ENCODE results near the gene EEF1AKMT1.

Gene EEF1AKMT1

GRCh38 chr13:20715330-20715712 is 58.4 kb downstream of the EEF1AKMT1 start:
- TF ChIP-seq POLR2AphosphoS5 (IDR thresholded peaks at IDR 0.05; ENCODE audit: low read depth, low read length) (no peak), PAX5 (IDR thresholded peaks at IDR 0.05; ENCODE audit: insufficient read depth, low read length, severe bottlenecking) (no peak), POU2F2 (IDR thresholded peaks at IDR 0.05; ENCODE audit: low read depth, low read length) (no peak), TAF1 (IDR thresholded peaks at IDR 0.05; ENCODE audit: low read depth, low read length) (no peak), POLR2A (IDR thresholded peaks at IDR 0.05; ENCODE audit: low read depth, low read length) (no peak), SPI1 (IDR thresholded peaks at IDR 0.05; ENCODE audit: low read depth, low read length) (no peak)
- FAIRE-seq (no peak), DNase-seq (ENCODE audit: insufficient read length, low spot score) (no peak)

- DNase-seq (ENCODE audit: insufficient read length, low spot score) (no peak), FAIRE-seq (no peak)
- TF ChIP-seq POLR2AphosphoS5 (IDR thresholded peaks at IDR 0.05; ENCODE audit: low read depth, low read length) (no peak), POU2F2 (IDR thresholded peaks at IDR 0.05; ENCODE audit: low read depth, low read length) (no peak), TAF1 (IDR thresholded peaks at IDR 0.05; ENCODE audit: low read depth, low read length) (no peak), PAX5 (IDR thresholded peaks at IDR 0.05; ENCODE audit: insufficient read depth, low read length, severe bottlenecking) (no peak), SPI1 (IDR thresholded peaks at IDR 0.05; ENCODE audit: low read depth, low read length) (no peak), POLR2A (IDR thresholded peaks at IDR 0.05; ENCODE audit: low read depth, low read length) (no peak)
Observed at GRCh38 chr13:20714563-20715329, 59.0 kb downstream of the EEF1AKMT1 start.

DNA sequence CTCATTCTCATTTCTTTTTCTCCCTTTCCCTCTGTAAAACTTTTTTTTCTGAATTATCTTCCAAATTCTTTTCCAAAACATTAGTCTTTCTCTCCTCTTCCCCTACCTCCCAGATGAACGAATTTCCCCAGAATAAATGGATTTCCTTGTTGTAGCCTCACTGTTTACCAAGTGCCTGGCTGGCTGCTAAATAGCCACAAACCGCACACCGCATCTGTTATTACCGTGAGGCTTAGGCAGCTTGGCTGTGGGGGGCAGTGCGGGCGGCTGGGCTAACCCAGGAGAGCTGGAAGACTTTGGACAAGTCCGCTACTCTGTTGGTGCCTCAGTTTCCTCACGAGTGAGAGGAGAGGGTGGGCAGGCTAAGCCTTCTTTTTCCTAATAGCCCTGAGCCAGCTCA is 59.6 kb downstream of the EEF1AKMT1 start:
- FAIRE-seq = no peak

DNA sequence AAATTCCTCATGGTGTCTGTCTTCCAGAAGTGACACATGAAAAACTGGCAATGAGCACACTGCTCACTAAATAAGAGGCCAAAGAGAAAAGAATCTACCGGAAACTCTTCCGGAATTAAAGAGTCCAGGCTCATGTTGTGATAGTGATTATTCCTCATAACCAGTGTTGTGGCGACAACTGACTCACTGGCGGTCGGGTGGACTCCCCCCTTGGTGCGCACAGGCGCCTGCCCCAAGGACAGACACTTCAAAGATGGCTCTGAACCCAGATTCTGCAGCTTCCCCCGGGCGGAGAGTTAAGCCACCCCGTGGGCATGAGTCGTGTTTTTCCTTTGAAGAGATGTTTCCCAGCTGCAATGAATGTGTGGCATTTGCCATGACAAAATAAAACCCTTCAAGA is 60.0 kb downstream of the EEF1AKMT1 start:
- FAIRE-seq = no peak
- no peak for DNase-seq (ENCODE audit: insufficient read length, low spot score)
- no peak for TF ChIP-seq POLR2A (IDR thresholded peaks at IDR 0.05; ENCODE audit: low read depth, low read length)
- no peak for TF ChIP-seq POLR2AphosphoS5 (IDR thresholded peaks at IDR 0.05; ENCODE audit: low read depth, low read length)
- no peak for TF ChIP-seq PAX5 (IDR thresholded peaks at IDR 0.05; ENCODE audit: insufficient read depth, low read length, severe bottlenecking)
- no peak for TF ChIP-seq POU2F2 (IDR thresholded peaks at IDR 0.05; ENCODE audit: low read depth, low read length)
- TF ChIP-seq SPI1 (IDR thresholded peaks at IDR 0.05; ENCODE audit: low read depth, low read length) = no peak
- TF ChIP-seq TAF1 (IDR thresholded peaks at IDR 0.05; ENCODE audit: low read depth, low read length) = no peak

More for the DNA sequence above, 59.6 kb downstream of the EEF1AKMT1 start:
- DNase-seq (ENCODE audit: insufficient read length, low spot score) = no peak
- TF ChIP-seq SPI1 (IDR thresholded peaks at IDR 0.05; ENCODE audit: low read depth, low read length) = no peak
- TF ChIP-seq POLR2A (IDR thresholded peaks at IDR 0.05; ENCODE audit: low read depth, low read length) = no peak
- TF ChIP-seq PAX5 (IDR thresholded peaks at IDR 0.05; ENCODE audit: insufficient read depth, low read length, severe bottlenecking) = no peak

GRCh38 chr13:20713014-20713376 is 60.8 kb downstream of the EEF1AKMT1 start:
- TF ChIP-seq POLR2A (IDR thresholded peaks at IDR 0.05; ENCODE audit: low read depth, low read length) (no peak), SPI1 (IDR thresholded peaks at IDR 0.05; ENCODE audit: low read depth, low read length) (no peak), POLR2AphosphoS5 (IDR thresholded peaks at IDR 0.05; ENCODE audit: low read depth, low read length) (no peak), POU2F2 (IDR thresholded peaks at IDR 0.05; ENCODE audit: low read depth, low read length) (no peak), TAF1 (IDR thresholded peaks at IDR 0.05; ENCODE audit: low read depth, low read length) (no peak), PAX5 (IDR thresholded peaks at IDR 0.05; ENCODE audit: insufficient read depth, low read length, severe bottlenecking) (no peak)
- FAIRE-seq (no peak), DNase-seq (ENCODE audit: insufficient read length, low spot score) (no peak)

DNA sequence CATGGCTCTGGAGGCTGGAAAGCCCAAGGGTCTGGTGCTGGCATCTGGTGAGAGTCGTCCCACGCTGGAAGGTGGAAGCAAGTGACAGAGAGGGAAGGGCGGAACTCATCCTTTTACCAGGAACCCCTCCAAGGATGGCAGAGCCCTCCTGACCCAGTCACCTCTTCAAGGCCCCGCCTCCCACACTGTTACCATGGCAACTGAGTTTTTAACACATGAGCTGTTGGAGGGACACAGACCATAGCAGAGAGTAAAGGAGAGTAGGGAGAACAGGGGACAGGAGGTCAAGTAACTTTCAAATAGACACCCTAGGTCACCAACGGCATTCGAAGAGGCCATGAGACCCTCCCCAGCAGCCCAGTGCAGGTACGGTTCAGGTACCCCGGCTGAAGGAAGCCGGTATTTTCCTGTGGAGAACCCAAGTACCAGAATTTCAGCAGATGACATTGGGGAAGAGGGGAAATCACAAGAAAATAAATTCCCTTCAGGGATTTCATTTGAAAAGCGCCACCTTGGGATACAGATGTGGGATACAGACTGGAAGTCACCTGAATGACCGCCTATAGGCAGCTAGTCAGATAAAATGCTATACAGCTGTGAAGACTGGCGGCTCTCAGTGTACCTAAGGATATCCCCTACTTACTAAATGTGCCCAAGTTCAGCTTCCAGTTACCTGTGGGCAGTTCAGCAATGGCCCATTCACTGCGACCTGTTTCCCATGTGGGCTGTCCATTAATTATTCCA is 62.3 kb downstream of the EEF1AKMT1 start:
- no peak for FAIRE-seq

DNA sequence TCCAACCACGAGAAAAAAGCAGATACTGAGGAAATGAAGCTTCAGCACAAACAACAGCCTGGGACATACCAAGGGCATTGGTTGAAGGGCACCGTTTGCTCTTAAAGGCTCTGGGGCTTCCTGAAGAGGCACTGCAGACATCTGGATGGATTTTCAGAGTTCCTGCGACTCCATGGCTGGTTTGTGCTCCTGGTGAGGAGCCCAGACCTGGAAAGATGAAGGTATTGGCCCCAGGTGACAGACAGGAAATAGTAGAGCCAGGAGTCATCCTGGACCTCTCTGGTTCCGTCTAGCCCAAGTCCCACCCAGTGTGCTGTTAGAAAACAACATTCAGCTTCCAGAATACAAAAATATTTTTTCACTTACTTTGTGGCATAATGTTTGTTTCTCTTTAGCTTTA is 64.0 kb downstream of the EEF1AKMT1 start:
- FAIRE-seq (no peak), DNase-seq (ENCODE audit: insufficient read length, low spot score) (no peak)
- TF ChIP-seq POLR2AphosphoS5 (IDR thresholded peaks at IDR 0.05; ENCODE audit: low read depth, low read length) = no peak
- TF ChIP-seq PAX5 (IDR thresholded peaks at IDR 0.05; ENCODE audit: insufficient read depth, low read length, severe bottlenecking) = no peak
- no peak for TF ChIP-seq POU2F2 (IDR thresholded peaks at IDR 0.05; ENCODE audit: low read depth, low read length)
- no peak for TF ChIP-seq POLR2A (IDR thresholded peaks at IDR 0.05; ENCODE audit: low read depth, low read length)
- TF ChIP-seq SPI1 (IDR thresholded peaks at IDR 0.05; ENCODE audit: low read depth, low read length) = no peak
- TF ChIP-seq TAF1 (IDR thresholded peaks at IDR 0.05; ENCODE audit: low read depth, low read length) = no peak

More for the DNA sequence above, 62.3 kb downstream of the EEF1AKMT1 start:
- DNase-seq (ENCODE audit: insufficient read length, low spot score) = no peak
- no peak for TF ChIP-seq POLR2A (IDR thresholded peaks at IDR 0.05; ENCODE audit: low read depth, low read length)
- TF ChIP-seq PAX5 (IDR thresholded peaks at IDR 0.05; ENCODE audit: insufficient read depth, low read length, severe bottlenecking) = no peak
- TF ChIP-seq POLR2AphosphoS5 (IDR thresholded peaks at IDR 0.05; ENCODE audit: low read depth, low read length) = no peak
- no peak for TF ChIP-seq TAF1 (IDR thresholded peaks at IDR 0.05; ENCODE audit: low read depth, low read length)
- no peak for TF ChIP-seq SPI1 (IDR thresholded peaks at IDR 0.05; ENCODE audit: low read depth, low read length)
- no peak for TF ChIP-seq POU2F2 (IDR thresholded peaks at IDR 0.05; ENCODE audit: low read depth, low read length)

GRCh38 chr13:20709369-20709768 is 64.4 kb downstream of the EEF1AKMT1 start:
- no peak for FAIRE-seq
- TF ChIP-seq POLR2A (IDR thresholded peaks at IDR 0.05; ENCODE audit: low read depth, low read length) = no peak
- no peak for TF ChIP-seq POLR2AphosphoS5 (IDR thresholded peaks at IDR 0.05; ENCODE audit: low read depth, low read length)
- no peak for TF ChIP-seq POU2F2 (IDR thresholded peaks at IDR 0.05; ENCODE audit: low read depth, low read length)
- no peak for TF ChIP-seq SPI1 (IDR thresholded peaks at IDR 0.05; ENCODE audit: low read depth, low read length)
- TF ChIP-seq TAF1 (IDR thresholded peaks at IDR 0.05; ENCODE audit: low read depth, low read length) = no peak
- no peak for TF ChIP-seq PAX5 (IDR thresholded peaks at IDR 0.05; ENCODE audit: insufficient read depth, low read length, severe bottlenecking)
- no peak for DNase-seq (ENCODE audit: insufficient read length, low spot score)

DNA sequence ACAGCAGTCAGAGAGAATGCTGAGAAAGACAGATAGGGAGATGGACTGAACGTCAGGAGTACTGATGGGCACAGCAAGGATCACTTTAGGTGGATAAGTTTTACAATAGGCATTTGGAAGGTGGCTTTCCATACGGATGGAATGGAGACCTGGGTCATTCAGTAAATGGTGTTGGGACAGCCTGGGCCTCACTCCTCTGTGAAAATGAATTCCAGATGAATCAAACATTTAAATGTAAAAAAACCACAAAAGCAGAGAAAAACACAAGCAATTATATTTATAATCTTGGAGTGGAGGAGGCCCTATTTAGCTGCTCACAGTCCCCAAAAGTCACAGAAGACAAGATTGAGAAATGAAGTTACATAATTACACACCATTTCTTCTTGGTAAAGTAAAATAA is 65.5 kb downstream of the EEF1AKMT1 start:
- no peak for FAIRE-seq
- no peak for DNase-seq (ENCODE audit: insufficient read length, low spot score)

More for the DNA sequence above, 65.5 kb downstream of the EEF1AKMT1 start:
- TF ChIP-seq POLR2AphosphoS5 (IDR thresholded peaks at IDR 0.05; ENCODE audit: low read depth, low read length) = no peak
- TF ChIP-seq SPI1 (IDR thresholded peaks at IDR 0.05; ENCODE audit: low read depth, low read length) = no peak
- no peak for TF ChIP-seq PAX5 (IDR thresholded peaks at IDR 0.05; ENCODE audit: insufficient read depth, low read length, severe bottlenecking)
- TF ChIP-seq TAF1 (IDR thresholded peaks at IDR 0.05; ENCODE audit: low read depth, low read length) = no peak
- TF ChIP-seq POLR2A (IDR thresholded peaks at IDR 0.05; ENCODE audit: low read depth, low read length) = no peak
- no peak for TF ChIP-seq POU2F2 (IDR thresholded peaks at IDR 0.05; ENCODE audit: low read depth, low read length)

Measured in GM12891 (cell line).